ENCODE measurements around the gene DLGAP4.

GRCh38 chr20:36532388-36532787 is 226.2 kb downstream of the DLGAP4 start:
- no peak for TF ChIP-seq CTCF (IDR thresholded peaks at IDR 0.05; ENCODE audit: low read depth, low read length, poor library complexity, severe bottlenecking)
- TF ChIP-seq EZH2phosphoT487 (IDR thresholded peaks at IDR 0.05; ENCODE audit: borderline replicate concordance, low read length), result no peak

All from DOHH2 (cell line).